ENCODE measurements around the gene ATP9B. TPM values are rescaled to one million over a fixed set of nuclear protein-coding genes. Genes with fewer than 3 reads are reported as not detected.
"Not testable (repeated sequence)": the region's sequence is repeated elsewhere in the genome, so short reads cannot be mapped to it uniquely, and the experiment has no call there.

ATP9B gene
- total RNA-seq, 1 experiment from 2014 or later: 10.2 TPM

GRCh38 chr18:79375441-79376154, 306.4 kb downstream of the ATP9B start:
- no peak for DNase-seq (ENCODE audit: extremely low read depth, low read depth)

- DNase-seq (ENCODE audit: extremely low read depth, low read depth): not testable (repeated sequence)
Measured at GRCh38 chr18:79376661-79377060, 307.5 kb downstream of the ATP9B start.

GRCh38 chr18:79377187-79377891, 308.1 kb downstream of the ATP9B start:
- DNase-seq (ENCODE audit: extremely low read depth, low read depth): no peak

GRCh38 chr18:79378536-79379250, 309.5 kb downstream of the ATP9B start:
- peak; percentile 57 for DNase-seq (ENCODE audit: extremely low read depth, low read depth)

- no peak for DNase-seq (ENCODE audit: extremely low read depth, low read depth)
Measured at GRCh38 chr18:79379251-79379905, 310.2 kb downstream of the ATP9B start.

GRCh38 chr18:79379931-79380815, 311.0 kb downstream of the ATP9B start:
- no peak for DNase-seq (ENCODE audit: extremely low read depth, low read depth)

GRCh38 chr18:79380816-79381806, 311.9 kb downstream of the ATP9B start:
- peak; percentile 46 for DNase-seq (ENCODE audit: extremely low read depth, low read depth)

GRCh38 chr18:79381811-79382311, 312.7 kb downstream of the ATP9B start:
- DNase-seq (ENCODE audit: extremely low read depth, low read depth): no peak

- DNase-seq (ENCODE audit: extremely low read depth, low read depth): no peak
Measured at GRCh38 chr18:79382681-79383387, 313.6 kb downstream of the ATP9B start.

- no peak for DNase-seq (ENCODE audit: extremely low read depth, low read depth)
Measured at GRCh38 chr18:79383388-79384056, 314.3 kb downstream of the ATP9B start.

GRCh38 chr18:79384151-79384807, 315.1 kb downstream of the ATP9B start:
- DNase-seq (ENCODE audit: extremely low read depth, low read depth): no peak

GRCh38 chr18:79384834-79385233, 315.6 kb downstream of the ATP9B start:
- DNase-seq (ENCODE audit: extremely low read depth, low read depth): no peak

GRCh38 chr18:79385326-79385707, 316.1 kb downstream of the ATP9B start:
- DNase-seq (ENCODE audit: extremely low read depth, low read depth): no peak

GRCh38 chr18:79385708-79386341, 316.6 kb downstream of the ATP9B start:
- no peak for DNase-seq (ENCODE audit: extremely low read depth, low read depth)

- DNase-seq (ENCODE audit: extremely low read depth, low read depth): no peak
Measured at GRCh38 chr18:79386547-79386946, 317.4 kb downstream of the ATP9B start.

GRCh38 chr18:79387214-79387613, 318.0 kb downstream of the ATP9B start:
- no peak for DNase-seq (ENCODE audit: extremely low read depth, low read depth)
